Measurements from ENCODE around the gene SUPT4H1.

The SUPT4H1 gene

DNA sequence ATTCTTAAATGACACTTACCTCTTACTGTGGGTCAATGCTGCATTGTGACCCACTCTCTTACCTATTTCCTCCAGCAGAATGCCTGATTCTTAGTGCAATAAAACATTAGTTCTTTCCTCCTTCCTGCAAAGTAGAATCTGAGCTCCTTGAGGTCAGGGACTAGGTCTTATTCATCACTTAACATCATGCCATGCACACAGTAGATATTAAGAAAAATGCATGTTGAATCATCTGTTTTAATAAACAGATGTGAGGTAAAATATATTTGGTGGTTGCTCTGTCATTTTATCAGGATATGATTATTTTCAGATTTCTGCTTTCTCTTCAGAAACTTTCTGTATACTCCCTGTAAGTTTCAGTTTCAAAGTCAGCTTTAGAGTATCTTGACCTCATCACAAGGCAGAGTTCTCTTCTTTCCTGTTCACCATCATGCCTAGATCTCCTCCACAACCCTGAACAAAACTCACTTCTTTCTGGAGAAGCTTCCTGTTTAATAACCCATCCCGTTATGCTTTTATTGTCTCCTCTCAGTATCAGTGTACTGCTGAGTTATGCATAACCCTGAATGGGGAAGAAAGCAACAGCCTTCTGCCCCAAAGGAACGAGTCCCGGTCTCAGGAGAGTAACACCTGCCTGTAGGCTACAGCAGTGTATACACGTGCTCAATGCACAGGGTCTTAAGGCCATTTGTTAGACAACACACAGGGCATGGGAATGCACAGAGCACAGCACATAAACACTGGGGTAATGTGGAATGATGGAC is 30.3 kb upstream of the SUPT4H1 start:
- no peak overlapping the region for H3K4me3 ChIP-seq (ENCODE audit: low read depth, low read length)
- DNase-seq = no peak
- in situ Hi-C loops (cut with HindIII; ENCODE audit: low pct_ligation_motif_present, low sequenced_read_pairs) = no loop called here
- TF ChIP-seq, protein P1, sequence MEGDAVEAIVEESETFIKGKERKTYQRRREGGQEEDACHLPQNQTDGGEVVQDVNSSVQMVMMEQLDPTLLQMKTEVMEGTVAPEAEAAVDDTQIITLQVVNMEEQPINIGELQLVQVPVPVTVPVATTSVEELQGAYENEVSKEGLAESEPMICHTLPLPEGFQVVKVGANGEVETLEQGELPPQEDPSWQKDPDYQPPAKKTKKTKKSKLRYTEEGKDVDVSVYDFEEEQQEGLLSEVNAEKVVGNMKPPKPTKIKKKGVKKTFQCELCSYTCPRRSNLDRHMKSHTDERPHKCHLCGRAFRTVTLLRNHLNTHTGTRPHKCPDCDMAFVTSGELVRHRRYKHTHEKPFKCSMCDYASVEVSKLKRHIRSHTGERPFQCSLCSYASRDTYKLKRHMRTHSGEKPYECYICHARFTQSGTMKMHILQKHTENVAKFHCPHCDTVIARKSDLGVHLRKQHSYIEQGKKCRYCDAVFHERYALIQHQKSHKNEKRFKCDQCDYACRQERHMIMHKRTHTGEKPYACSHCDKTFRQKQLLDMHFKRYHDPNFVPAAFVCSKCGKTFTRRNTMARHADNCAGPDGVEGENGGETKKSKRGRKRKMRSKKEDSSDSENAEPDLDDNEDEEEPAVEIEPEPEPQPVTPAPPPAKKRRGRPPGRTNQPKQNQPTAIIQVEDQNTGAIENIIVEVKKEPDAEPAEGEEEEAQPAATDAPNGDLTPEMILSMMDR (IDR thresholded peaks at IDR 0.05; ENCODE audit: low read depth, low read length, missing control alignments) = no peak
- H3K27me3 ChIP-seq (replicated peaks) = no peaks in the 10 kb centered on the region
- no peaks in the 10 kb centered on the region for H3K36me3 ChIP-seq (replicated peaks)
- H3K27ac ChIP-seq = no peak overlapping the region

DNA sequence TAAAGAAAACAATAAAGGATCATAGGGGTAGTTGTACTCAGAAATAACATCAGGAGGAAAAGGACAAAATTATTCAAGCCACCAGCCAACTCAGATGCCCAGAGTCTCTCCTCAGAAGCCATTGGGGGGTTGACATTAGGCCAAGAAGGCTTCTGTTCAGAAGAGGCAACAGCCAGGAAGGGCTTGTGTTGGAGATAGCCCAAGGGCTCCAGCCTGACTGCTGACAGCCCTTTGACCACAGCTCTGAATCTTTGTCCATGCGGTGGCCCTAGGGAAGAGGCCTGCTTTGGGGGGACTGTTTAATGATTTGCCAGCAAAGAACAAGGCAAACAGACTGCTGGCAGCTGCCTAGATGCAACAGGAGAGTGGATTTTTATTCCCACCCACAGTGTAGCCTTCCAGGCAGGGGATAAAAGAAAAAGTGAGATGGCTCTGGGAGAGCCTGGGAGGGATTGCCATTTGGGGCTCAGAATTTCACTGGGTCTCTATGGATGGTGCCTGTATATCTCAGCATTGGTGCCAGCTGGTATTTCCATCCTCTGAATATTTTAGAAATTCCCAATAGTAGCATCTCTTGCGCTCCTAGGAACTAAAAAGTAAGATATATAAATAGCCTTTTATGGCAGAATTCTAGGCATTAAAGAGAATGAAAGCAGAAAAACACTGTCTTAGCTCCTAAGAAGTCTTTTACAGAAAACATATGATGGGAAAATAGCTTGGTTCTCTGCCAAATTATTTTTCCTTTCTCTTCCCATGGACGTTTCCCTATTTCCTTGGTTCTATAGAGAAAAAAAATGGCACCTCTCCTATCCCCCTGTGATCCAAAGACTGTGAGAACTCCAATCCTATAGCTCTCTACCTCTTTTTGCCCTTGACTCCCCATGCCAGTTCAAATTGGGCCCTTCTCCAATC is 29.4 kb upstream of the SUPT4H1 start:
- H3K27me3 ChIP-seq (replicated peaks) = no peaks in the 10 kb centered on the region
- TF ChIP-seq, protein P1 (IDR thresholded peaks at IDR 0.05; ENCODE audit: low read depth, low read length, missing control alignments) = no peak
- no peaks in the 10 kb centered on the region for H3K36me3 ChIP-seq (replicated peaks)
- no peak overlapping the region for H3K4me3 ChIP-seq (ENCODE audit: low read depth, low read length)
- no peak overlapping the region for H3K27ac ChIP-seq
- in situ Hi-C loops (cut with HindIII; ENCODE audit: low pct_ligation_motif_present, low sequenced_read_pairs) = no loop called here
- DNase-seq = no peak

DNA sequence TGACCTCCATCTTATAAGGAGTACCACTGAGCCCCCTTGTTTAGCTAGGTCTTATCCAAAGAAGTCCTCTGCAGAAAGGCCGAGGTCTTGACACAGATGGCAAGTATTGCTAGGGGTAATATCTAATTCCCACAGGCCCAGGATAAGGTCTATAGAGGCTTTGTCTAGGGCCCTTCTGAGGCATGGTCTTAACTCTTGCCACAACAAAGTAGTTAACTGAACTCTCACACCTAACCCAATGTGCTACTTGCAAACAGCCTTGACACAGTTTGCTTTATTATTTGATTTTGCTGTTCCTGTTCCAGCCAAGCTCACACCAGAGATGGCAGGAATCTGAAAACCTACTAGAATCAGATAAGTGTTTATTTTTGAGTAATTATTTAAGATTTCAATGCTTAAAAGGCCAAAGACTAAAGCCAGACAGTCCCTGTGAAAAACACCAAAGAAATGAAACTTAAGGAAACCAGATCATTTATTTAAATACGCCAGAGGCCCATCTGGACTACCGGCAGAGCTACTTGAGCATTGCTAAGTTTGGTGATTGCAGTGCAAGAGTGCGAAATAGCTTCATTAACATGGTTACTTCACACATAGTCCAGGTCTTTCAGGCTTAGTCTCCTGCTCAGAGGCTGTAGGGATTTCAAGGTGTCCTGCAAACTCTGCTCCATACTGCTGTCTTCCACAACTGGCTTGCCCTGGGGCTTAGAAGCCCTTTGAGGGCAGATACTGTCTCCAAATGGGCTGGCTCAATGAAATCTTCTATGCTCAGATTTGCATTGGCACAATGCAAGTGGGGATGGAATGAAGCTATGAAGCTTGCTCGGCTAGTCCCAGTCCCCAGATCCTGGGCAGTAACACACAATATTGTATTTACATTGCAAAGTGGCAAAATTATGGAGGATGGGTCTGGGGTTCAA is 28.5 kb upstream of the SUPT4H1 start:
- no peak for DNase-seq
- in situ Hi-C loops (cut with HindIII; ENCODE audit: low pct_ligation_motif_present, low sequenced_read_pairs) = no loop called here
- TF ChIP-seq, protein P1 (IDR thresholded peaks at IDR 0.05; ENCODE audit: low read depth, low read length, missing control alignments) = no peak
- Histone ChIP-seq H3K36me3 (replicated peaks) (no peaks in the 10 kb centered on the region), H3K27me3 (replicated peaks) (no peaks in the 10 kb centered on the region), H3K27ac (no peak overlapping the region), H3K4me3 (ENCODE audit: low read depth, low read length) (no peak overlapping the region)

DNA sequence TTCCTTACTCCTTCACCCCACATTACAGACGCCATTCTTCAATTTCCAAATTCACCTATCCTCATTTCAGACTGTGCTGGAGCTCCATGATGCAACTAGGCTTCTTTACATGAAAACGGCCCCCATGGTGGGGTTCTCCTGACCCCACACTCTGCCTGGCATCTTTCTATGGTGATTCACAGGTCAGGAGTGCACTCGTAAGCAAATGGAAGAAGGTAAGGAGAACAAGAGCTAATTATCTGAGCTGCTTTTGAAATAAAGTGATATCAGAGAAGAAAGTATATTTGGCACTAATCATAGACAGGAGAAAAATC is 27.5 kb upstream of the SUPT4H1 start:
- in situ Hi-C loops (cut with HindIII; ENCODE audit: low pct_ligation_motif_present, low sequenced_read_pairs) = no loop called here
- no peak for DNase-seq
- TF ChIP-seq, protein P1 (IDR thresholded peaks at IDR 0.05; ENCODE audit: low read depth, low read length, missing control alignments) = no peak
- Histone ChIP-seq H3K27me3 (replicated peaks) (no peaks in the 10 kb centered on the region), H3K27ac (no peak overlapping the region), H3K36me3 (replicated peaks) (no peaks in the 10 kb centered on the region), H3K4me3 (ENCODE audit: low read depth, low read length) (no peak overlapping the region)

DNA sequence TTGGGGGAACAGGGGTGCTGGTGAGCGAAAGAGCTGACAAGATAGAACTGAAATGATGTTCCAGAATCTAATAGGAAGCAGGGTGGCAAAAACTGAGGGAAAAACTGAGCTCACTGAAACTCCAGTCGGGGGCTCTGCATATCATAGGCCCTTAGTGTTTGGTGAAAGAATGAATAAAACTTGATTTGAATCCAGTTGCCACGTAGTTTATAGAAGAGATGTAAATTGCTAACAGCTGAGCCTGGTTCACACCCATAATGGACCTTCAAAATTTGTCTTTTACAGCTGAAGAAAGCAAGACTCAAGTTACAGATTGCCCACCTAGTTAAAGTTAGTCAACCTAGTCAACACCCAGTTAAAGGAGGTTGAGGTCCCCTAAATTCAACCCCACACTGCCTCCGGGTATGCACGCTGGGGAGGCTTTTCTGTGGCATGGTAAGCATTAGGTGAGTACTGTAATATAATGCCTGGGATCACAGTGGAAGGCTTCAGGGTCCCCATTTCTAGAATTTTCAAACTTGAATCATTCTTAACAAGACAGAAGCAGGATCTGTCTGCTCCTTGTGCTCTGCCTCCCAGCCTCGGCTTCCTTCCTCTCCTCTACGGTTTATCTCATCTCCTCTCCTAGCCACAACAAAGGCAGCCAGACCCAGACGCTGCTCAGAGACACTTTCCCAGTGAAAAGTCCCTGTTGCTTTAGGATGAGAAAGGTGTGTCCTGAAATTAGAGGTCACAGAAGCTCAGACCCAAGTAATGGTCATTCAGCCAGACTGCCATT is 26.9 kb upstream of the SUPT4H1 start:
- H3K27me3 ChIP-seq (replicated peaks) = no peaks in the 10 kb centered on the region
- H3K27ac ChIP-seq = no peak overlapping the region
- TF ChIP-seq, protein P1 (IDR thresholded peaks at IDR 0.05; ENCODE audit: low read depth, low read length, missing control alignments) = no peak
- no peaks in the 10 kb centered on the region for H3K36me3 ChIP-seq (replicated peaks)
- in situ Hi-C loops (cut with HindIII; ENCODE audit: low pct_ligation_motif_present, low sequenced_read_pairs) = no loop called here
- H3K4me3 ChIP-seq (ENCODE audit: low read depth, low read length) = no peak overlapping the region
- DNase-seq = no peak
